Esophagus squamous epithelium (tissue), 4 donors: ENCODE measurements around the gene SLC44A4.

Experiments used
- POLR2A ChIP-seq, 4 donors: fragments of 450-650 bp; IDR thresholded peaks; one replicate each; pipeline ENCODE4 v1.6.1; 2017; ENCODE audit warnings: antibody characterized with exemption in 4 of 4, mild to moderate bottlenecking in 4 of 4, moderate library complexity in 3 of 4
- TF ChIP-seq, protein P1 (sequence below), 6 experiments: fragments of 450-650 bp in 4 of 6; fragments of 200-600 bp in 2 of 6; sonication (generic) in 2 of 6; IDR thresholded peaks; one replicate each; pipeline ENCODE4 v1.5.1; 2016 to 2019; ENCODE audit warnings: antibody characterized with exemption in 6 of 6, mild to moderate bottlenecking in 4 of 6, moderate library complexity in 4 of 6

DNA sequence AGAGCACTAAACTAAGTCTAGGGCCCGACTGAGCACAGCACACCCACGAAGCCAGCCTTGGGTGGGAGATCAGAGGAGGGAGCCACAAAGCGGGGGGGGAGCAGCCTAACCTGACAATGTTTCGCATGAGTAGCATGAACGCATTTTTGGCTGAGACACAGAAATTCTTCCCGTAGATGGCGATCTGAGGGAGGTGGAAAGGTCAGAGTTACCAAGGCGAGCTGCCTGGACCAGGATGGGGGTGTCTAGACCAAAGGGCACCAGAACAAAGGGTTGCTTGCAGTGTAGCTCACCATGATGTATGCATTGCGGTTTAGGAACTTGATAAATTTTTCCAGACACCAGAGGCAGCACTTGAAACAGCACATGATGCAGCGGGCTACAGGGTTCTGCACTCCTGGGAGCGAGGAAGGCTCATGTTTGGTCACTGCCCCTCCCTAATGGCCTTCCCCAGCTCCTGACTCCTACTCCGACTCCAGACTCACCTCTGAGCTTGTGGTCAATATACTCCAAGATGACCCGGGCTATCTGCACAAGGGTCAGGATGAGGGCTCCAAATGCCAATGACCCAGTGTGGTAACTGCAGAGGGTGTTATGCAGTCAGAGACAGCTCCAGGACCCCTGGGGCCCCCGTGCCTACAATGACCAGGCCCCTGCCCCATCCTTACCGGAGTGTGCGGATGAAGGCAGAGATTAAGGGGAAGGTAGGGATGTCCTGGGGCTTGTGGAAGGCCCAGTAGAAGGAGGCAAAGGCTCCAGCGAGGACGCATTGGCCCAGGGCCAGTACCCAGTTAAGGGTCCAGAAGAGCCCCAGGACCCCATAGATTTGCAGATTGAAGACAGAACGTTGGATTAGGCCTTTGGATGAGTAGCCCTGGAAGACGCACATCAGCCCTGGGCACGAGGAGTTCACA is 13.3 kb downstream of the SLC44A4 start:
- TF ChIP-seq, protein P1, sequence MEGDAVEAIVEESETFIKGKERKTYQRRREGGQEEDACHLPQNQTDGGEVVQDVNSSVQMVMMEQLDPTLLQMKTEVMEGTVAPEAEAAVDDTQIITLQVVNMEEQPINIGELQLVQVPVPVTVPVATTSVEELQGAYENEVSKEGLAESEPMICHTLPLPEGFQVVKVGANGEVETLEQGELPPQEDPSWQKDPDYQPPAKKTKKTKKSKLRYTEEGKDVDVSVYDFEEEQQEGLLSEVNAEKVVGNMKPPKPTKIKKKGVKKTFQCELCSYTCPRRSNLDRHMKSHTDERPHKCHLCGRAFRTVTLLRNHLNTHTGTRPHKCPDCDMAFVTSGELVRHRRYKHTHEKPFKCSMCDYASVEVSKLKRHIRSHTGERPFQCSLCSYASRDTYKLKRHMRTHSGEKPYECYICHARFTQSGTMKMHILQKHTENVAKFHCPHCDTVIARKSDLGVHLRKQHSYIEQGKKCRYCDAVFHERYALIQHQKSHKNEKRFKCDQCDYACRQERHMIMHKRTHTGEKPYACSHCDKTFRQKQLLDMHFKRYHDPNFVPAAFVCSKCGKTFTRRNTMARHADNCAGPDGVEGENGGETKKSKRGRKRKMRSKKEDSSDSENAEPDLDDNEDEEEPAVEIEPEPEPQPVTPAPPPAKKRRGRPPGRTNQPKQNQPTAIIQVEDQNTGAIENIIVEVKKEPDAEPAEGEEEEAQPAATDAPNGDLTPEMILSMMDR (IDR thresholded peaks at IDR 0.05), result no peak
- no peak for TF ChIP-seq POLR2A (IDR thresholded peaks at IDR 0.05)
